HG02870 (cell line): ENCODE measurements around the gene LARGE1.

Experiments
- ATAC-seq: cut with Tn5 transposase; IDR thresholded peaks from one replicate; pipeline ENCODE4 v1.9.1; 2021; ENCODE audit warnings: mild to moderate bottlenecking, moderate library complexity; ENCODE audit not compliant: unreplicated experiment

Gene LARGE1

DNA sequence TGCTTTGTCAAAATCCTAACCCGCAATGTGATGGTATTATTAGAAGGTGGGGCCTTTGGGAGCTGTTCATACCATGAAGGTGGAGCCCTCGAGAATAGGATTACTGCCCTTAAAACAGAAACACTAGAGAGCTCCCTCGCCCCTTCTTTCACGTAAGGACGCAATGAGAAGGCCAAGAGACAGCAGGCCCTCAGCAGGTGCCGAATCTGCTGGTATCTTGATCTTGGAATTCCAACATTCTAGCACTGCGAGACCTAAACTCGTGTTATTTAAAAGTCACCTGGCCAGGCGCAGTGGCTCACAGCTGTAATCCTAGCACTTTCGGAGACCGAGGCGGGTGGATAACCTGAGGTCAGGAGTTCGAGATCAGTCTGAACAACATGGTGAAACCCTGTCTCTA, 33.1 kb downstream of the LARGE1 start:
- no peak for ATAC-seq

- ATAC-seq = no peak
Observed at GRCh38 chr22:33886696-33887095, 33.6 kb downstream of the LARGE1 start.

GRCh38 chr22:33884829-33885228, 35.4 kb downstream of the LARGE1 start:
- no peak for ATAC-seq

DNA sequence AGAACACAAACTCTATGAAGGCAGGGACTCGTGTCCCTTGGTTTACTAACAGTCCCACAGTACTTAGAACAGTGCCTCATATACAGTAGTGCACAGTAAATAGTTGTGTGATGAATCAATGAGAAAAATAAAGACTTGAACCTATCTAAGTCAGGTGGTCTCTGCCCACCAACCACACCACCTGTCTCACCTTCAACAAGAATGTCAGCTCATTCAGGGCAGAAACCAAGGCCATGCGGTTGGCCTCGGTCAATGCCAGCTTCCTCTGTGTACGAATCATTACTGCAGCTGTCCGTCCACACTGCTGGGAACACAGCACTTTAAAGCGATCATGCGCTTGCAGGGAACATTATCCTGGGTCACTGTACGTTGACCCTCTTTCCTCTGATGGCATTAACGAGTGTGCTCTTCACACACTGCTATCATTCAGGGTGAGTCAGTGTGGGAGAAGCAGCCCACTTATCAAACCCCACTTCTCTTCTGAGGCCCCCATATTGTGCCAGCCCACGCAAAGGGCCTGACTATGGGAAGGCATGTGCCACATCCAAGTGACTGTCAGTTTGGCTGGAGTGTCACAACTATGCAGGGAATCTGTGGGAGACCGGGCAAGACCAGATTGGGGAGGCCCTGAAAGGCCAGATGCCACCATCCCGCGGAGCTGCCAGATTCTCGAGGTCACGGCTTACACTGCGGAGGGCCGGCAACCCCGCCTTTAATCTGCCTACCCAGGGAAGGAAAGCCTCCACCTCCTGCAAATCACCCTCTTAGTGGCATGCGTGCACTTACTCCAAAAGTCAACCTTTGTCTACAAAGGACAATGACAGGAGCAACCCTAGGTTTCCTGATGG, 36.1 kb downstream of the LARGE1 start:
- no peak for ATAC-seq

DNA sequence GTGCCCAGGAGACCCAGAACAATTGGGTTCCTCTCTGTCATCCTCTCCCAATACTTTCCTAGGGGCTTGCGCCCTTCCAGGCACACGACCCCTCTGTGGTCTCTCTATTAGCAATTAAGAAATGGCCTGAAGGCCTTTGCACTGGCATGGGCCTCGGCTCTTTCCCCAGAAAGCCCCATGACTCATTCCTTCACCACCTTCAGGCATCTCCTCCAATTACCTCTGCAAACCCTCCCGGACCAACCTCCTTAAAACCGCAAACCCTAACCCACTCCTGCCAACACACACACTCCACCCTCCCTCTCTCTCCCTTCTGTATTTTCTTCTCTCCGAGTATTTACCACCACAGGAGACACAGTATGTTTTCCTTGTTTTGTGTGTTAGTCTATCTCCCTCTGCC, 36.7 kb downstream of the LARGE1 start:
- ATAC-seq = no peak

DNA sequence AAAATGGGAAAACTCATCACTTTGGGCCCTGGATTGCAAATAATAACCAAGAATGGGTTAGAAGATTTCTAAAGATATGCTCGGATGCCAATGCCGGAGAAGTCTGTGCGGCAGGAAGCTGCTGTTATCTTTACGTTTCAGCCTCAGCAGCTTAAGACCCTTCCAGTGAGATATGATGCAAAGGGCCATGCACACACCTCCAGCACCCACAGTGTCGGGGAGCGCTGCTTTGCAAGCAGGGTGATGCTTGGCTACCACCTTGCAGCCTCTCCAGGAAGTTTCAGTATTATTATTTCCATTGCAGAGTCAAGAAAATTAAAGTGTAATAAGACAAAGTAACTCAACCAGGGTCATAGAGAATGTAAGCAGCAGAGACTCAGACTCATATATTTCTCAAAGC, 37.3 kb downstream of the LARGE1 start:
- no peak for ATAC-seq

DNA sequence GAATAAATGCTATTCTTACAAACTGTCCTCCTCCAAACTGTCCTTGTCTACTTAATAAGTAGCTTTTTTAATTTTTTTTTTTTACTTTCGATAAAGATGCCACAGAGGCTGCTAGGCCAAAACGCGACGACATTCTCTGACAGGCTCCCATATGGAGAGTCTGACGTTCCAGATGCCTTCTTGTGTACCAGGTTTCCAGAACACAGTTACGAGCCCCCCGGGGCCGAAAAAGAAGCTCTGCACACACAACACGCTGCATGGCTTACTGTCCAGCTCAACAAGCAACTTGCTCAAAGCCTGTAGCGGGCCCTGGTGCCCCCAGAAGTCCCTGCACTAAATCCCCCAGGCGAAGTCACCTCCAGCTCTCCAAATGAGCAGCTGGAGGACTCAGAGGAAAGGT, 39.3 kb downstream of the LARGE1 start:
- no peak for ATAC-seq

- no peak for ATAC-seq
Observed at GRCh38 chr22:33879796-33880195, 40.5 kb downstream of the LARGE1 start.

- ATAC-seq = no peak
Observed at GRCh38 chr22:33875316-33875715, 45.0 kb downstream of the LARGE1 start.

DNA sequence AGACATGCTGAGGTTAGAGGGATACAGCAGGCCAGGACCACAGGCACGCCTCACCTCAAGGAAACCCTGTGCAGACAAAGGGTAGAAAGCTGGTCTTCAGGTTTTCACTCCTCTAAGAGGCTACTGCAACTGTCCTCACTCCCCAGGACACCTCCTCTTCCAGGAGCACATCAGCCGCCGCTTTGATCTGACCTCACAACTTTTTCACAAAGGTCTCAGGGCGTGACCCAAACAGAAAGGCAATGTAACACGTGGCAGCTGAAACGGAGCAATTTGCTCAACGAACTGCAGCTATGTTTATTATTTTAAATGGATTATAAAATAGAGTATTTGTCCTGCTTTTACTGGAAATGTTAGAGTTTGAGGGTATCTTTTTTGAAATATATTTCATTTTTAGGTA, 46.1 kb downstream of the LARGE1 start:
- ATAC-seq = no peak

DNA sequence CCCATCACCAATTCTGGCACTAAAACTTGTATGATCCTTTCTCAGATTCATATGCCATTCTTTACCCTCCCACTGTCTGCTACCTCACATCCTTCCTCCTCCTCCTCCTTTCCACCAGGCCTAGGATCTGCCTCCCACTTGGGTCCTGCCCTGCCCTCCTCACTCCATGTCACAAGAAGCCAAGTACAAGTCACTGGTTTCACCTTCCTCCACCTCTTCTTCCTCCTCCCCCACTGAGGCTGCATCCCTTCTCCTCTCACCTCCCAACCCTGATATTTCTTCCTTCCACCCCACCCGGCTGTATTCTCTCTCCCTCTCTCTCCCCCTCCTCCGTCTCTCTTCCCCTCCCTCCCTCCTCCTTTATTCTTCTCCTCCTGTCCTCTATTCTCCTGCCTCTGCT, 46.6 kb downstream of the LARGE1 start:
- ATAC-seq = no peak

- no peak for ATAC-seq
Observed at GRCh38 chr22:33873186-33873585, 47.1 kb downstream of the LARGE1 start.

DNA sequence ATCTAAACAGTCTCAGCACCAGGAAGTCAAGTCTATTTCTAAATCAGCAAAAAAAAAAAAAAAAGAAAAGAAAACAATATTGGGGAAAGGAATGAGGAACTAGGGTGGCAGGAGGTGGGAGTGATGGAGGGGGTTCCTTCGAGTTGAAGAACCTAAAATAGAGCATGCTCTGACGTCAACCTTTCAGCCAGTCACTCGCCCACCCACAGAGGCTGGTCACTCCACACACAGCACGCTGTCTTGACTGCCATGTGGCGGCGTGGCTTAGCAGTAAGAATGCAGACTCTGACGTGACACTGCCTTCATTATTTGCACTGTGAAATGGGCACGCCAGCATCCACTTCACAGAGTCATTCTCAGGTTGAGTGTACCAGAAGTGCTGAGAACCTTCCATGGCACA, 48.3 kb downstream of the LARGE1 start:
- no peak for ATAC-seq

- no peak for ATAC-seq
Observed at GRCh38 chr22:33869946-33870345, 50.3 kb downstream of the LARGE1 start.

DNA sequence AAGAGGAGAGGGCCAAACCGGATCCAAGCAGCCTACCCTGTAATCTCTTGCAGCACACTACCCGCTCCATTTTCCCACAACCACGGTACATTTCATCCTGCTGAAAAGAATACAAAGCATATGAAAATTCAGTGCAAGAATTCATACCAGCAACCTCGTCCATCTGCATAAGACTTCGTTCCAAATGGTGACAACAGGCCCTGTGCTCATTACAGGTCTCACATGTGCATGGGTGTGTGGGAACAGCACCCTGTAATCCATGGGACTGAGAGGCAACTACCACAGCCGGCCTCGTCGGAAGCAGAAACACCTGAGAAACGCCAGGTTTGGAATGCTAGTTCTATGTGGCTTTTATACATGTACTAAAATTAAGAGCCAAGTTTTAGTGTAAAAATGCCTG, 52.3 kb downstream of the LARGE1 start:
- ATAC-seq = no peak

- no peak for ATAC-seq
Observed at GRCh38 chr22:33867118-33867866, 53.0 kb downstream of the LARGE1 start.

DNA sequence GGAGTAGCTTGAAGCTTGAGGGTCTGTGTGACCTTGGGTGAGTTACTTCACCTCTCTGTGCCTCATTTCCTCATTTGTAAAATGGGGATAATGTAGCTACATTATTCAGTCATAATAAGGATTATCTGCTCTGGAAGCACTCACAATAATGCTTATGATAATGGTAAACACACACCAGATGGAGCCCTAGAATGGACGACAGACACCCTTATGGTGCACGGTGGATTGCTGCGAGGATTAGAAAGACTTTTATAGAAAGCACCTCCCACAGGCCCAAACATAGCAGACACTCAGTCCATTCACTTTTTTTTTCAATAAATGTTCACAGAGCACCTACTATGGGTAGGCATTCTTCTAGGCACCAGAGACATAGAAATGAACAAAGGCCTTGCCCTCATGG, 53.8 kb downstream of the LARGE1 start:
- no peak for ATAC-seq

DNA sequence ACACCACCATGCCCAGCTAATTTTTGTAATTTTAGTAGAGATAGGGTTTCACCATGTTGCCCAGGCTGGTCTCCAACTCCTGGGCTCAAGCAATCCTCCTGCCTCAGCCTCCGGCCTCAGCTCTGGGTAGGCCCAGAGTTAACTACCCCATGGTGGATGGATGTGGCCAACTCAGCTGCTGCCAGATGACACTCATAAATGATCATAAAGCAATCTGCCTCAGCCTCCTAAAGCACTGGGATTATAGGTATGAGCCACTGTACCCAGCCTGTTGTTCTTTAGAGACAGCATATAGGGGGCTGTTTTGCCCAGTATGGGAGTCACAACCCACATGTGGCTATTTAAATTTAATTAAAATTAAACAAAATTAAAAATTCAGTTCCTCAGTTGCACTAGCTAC, 54.3 kb downstream of the LARGE1 start:
- no peak for ATAC-seq

DNA sequence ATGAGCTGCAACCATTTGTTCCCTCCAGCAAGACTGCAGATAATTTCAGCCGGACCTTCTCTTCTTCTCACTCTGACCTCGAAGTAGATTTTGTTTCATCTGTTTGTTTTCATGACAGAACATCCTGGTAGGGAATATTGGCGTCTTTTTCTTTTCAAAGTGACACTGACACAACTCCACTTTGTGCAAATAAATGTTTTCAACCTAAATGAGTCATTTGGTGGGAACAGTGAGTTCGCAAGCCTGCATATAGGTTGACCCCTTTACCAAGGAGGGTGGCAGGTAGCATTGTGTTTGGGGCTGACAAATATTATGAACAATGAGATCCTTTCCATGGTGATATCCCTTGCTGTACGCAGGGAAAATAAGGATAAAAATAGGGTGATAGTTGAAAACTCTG, 55.0 kb downstream of the LARGE1 start:
- ATAC-seq = no peak

DNA sequence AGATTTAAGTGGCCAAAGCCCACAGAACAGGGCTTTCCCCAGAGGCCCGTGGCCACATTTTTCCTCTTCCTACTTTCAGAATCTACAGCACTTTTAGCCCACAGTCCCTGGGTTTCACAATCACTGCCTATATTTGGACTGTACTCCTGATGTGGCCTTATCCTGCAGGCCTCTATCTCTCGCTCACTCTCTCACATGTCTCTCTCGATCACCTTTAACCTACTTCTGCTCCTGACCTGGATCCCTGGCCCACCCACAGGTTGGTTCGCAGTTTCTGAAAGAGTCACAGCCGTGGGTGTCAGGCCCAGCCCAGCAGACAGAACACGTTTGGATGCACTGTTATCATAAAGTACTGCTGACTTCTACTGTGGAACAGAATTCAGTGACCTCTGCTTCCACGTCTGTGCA, 55.5 kb downstream of the LARGE1 start:
- ATAC-seq = no peak

DNA sequence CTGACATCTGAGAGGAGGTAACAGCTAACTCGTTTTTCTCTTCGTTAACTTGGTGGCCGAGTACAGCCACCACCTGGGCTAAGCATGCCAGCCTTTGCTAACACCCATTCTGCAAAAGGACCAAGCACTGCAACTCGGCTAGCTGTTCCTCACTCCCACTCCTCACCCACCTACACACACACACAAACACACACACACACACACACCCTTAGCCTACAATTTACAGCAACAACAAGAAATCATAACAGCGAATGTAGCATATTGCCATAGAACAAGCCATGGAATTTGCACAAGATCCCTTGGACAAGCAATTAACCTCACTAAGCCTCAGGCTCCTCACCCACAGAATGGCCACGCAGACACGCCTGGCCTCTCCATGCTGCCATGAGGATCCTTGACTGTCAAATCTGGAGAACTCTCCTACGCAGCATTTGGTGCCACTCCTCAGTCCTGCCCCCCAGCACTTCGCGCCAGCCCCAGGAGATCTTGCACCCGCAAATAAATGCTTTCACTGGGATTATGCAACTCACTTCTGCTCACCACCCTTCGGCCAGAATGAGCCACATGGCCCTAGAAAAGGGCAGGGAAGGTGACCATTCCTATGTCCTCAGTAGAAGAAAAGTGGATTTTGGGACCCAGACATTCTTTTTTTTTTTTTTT, 58.9 kb downstream of the LARGE1 start:
- no peak for ATAC-seq

DNA sequence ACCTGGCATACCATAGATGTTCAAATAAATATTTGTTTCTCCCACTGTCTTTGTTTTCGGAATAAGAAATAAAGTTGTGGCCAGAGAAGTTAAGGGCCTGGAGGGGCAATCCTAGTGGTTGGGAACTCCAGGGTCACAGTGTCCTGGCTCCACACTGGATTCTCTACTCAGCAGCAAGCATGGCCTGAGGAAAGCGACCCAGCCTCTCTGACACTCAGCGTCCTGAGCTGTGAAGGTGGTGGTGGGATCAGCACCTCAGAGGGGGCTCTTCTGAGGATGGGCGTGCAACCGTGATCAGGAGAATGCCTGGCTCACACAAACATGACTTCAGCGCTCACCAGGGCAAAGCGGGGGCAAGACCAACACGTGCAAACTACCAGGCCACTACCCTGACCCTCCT, 59.9 kb downstream of the LARGE1 start:
- ATAC-seq = no peak
